GM08714 (cell line): ENCODE data around the gene VAT1L.

Source experiments
- H3K4me3 ChIP-seq: fragments of 200-500 bp; sonication (Bioruptor generic); 2 replicates; pipeline ENCODE4 v1.5.1; 2014; ENCODE audit warnings: mild to moderate bottlenecking, low read length, inconsistent platforms
- ZNF274 ChIP-seq: IDR thresholded peaks from 2 replicates; pipeline ENCODE4 v1.6.1; 2012; ENCODE audit warnings: mild to moderate bottlenecking, low read depth, low read length

The VAT1L gene

GRCh38 chr16:77836801-77837200 lies 48.4 kb downstream of the VAT1L start:
- no peak overlapping the region for H3K4me3 ChIP-seq

GRCh38 chr16:77838597-77839255 lies 50.4 kb downstream of the VAT1L start:
- no peak for TF ChIP-seq ZNF274
- no peak overlapping the region for H3K4me3 ChIP-seq

More at GRCh38 chr16:77836801-77837200, 48.4 kb downstream of the VAT1L start:
- TF ChIP-seq ZNF274, result no peak

- TF ChIP-seq ZNF274, result no peak
Observed at GRCh38 chr16:77840093-77840492, 51.7 kb downstream of the VAT1L start.

GRCh38 chr16:77840673-77841501 lies 52.5 kb downstream of the VAT1L start:
- no peak overlapping the region for H3K4me3 ChIP-seq
- TF ChIP-seq ZNF274, result no peak

More at GRCh38 chr16:77840093-77840492, 51.7 kb downstream of the VAT1L start:
- no peak overlapping the region for H3K4me3 ChIP-seq

- H3K4me3 ChIP-seq, result no peak overlapping the region
- TF ChIP-seq ZNF274, result no peak
Observed at GRCh38 chr16:77841502-77841763, 53.1 kb downstream of the VAT1L start.

- H3K4me3 ChIP-seq, result no peak overlapping the region
- TF ChIP-seq ZNF274, result no peak
Observed at GRCh38 chr16:77842468-77842867, 54.1 kb downstream of the VAT1L start.

- H3K4me3 ChIP-seq, result no peak overlapping the region
- TF ChIP-seq ZNF274, result no peak
Observed at GRCh38 chr16:77843405-77843804, 55.0 kb downstream of the VAT1L start.

GRCh38 chr16:77844801-77845200 lies 56.4 kb downstream of the VAT1L start:
- H3K4me3 ChIP-seq, result no peak overlapping the region
- TF ChIP-seq ZNF274, result no peak

- H3K4me3 ChIP-seq, result no peak overlapping the region
- TF ChIP-seq ZNF274, result no peak
Observed at GRCh38 chr16:77849646-77850258, 61.4 kb downstream of the VAT1L start.

- no peak overlapping the region for H3K4me3 ChIP-seq
- TF ChIP-seq ZNF274, result no peak
Observed at GRCh38 chr16:77850636-77851333, 62.4 kb downstream of the VAT1L start.

- H3K4me3 ChIP-seq, result no peak overlapping the region
- TF ChIP-seq ZNF274, result no peak
Observed at GRCh38 chr16:77853161-77853560, 64.8 kb downstream of the VAT1L start.

- no peak for TF ChIP-seq ZNF274
- H3K4me3 ChIP-seq, result no peak overlapping the region
Observed at GRCh38 chr16:77856438-77857160, 68.2 kb downstream of the VAT1L start.

GRCh38 chr16:77858060-77858459 lies 69.7 kb downstream of the VAT1L start:
- no peak for TF ChIP-seq ZNF274
- H3K4me3 ChIP-seq, result no peak overlapping the region
